H1 (cell line): Measurements from ENCODE around the gene PIK3R1. TPM values are rescaled to one million over a fixed set of nuclear protein-coding genes. Genes with fewer than 3 reads are reported as not detected.

Experiments
- CTCF ChIA-PET: fragments of 300-600 bp; sonication (Branson Sonifier 250); formaldehyde crosslinking; loops from one replicate; lab custom pipeline; 2021; ENCODE audit not compliant: partially characterized antibody; lab: Charles Lee
- POLR2A ChIA-PET: fragments of 300-600 bp; sonication (Branson Sonifier 250); formaldehyde crosslinking; loops from one replicate; lab custom pipeline; 2021; ENCODE audit warnings: inconsistent platforms; ENCODE audit not compliant: partially characterized antibody; lab: Charles Lee
- DNase-seq, 2 experiments: peaks; one replicate each; pipeline versions ENCODE4 v3.0.0 to v3.0.0-alpha.2; 2010 to 2022; ENCODE audit warnings: low spot score in 2 of 2, low read depth in 1 of 2, mixed read lengths in 1 of 2
- FAIRE-seq: peaks from 2 replicates; lab custom pipeline; 2011; peaks lifted over from hg19 to GRCh38; lab: Jason Lieb, UNC
- H2AFZ ChIP-seq: 2 replicates; pipeline ENCODE4 v1.8.1; 2012; ENCODE audit warnings: low read length, inconsistent platforms
- H2AK5ac ChIP-seq: 2 replicates; pipeline ENCODE4 v1.6.1; 2013; ENCODE audit warnings: low read depth, low read length
- H2BK120ac ChIP-seq: replicated peaks from 2 replicates; pipeline ENCODE3; 2013; ENCODE audit warnings: low read depth, low read length, inconsistent platforms
- H2BK12ac ChIP-seq: 2 replicates; pipeline ENCODE4 v1.6.1; 2013; ENCODE audit warnings: low read depth, low read length
- H2BK15ac ChIP-seq: 2 replicates; pipeline ENCODE4 v1.6.1; 2013; ENCODE audit warnings: low read length
- H2BK20ac ChIP-seq: 2 replicates; pipeline ENCODE4 v1.6.1; 2013; ENCODE audit warnings: low read length
- H2BK5ac ChIP-seq: 2 replicates; pipeline ENCODE4 v1.6.1; 2013; ENCODE audit warnings: low read depth, low read length
- H3K14ac ChIP-seq: 2 replicates; pipeline ENCODE4 v1.6.1; 2013; ENCODE audit warnings: inconsistent platforms; ENCODE audit not compliant: insufficient read length
- H3K18ac ChIP-seq: 2 replicates; pipeline ENCODE4 v1.6.1; 2013; ENCODE audit warnings: low read length; ENCODE audit errors: extremely low read depth
- H3K23ac ChIP-seq: 2 replicates; pipeline ENCODE4 v1.6.1; 2013; ENCODE audit warnings: inconsistent platforms; ENCODE audit not compliant: insufficient read length
- H3K23me2 ChIP-seq: 2 replicates; pipeline ENCODE4 v1.6.1; 2013; ENCODE audit warnings: low read depth, low read length
- H3K27ac ChIP-seq: 2 replicates; pipeline ENCODE4 v1.6.1; 2011; ENCODE audit warnings: low read depth, low read length, inconsistent platforms
- H3K27me3 ChIP-seq, 4 experiments: replicated peaks in 1 of 4; 1 replicate in 1 of 4; 2 replicates in 3 of 4; pipeline versions ENCODE4 v1.6.1 to v1.8.1; 2011 to 2013; ENCODE audit warnings: low read length in 3 of 4, mild to moderate bottlenecking in 3 of 4, inconsistent platforms in 2 of 4, mixed read lengths in 2 of 4, moderate library complexity in 1 of 4; ENCODE audit not compliant: control insufficient read depth in 3 of 4, insufficient read depth in 3 of 4; ENCODE audit errors: extremely low read depth in 1 of 4
- H3K36me3 ChIP-seq, 4 experiments: 2 replicates each; pipeline versions ENCODE4 v1.6.1 to v1.8.1; 2011 to 2013; ENCODE audit warnings: mild to moderate bottlenecking in 4 of 4, low read length in 3 of 4, moderate library complexity in 2 of 4, control low read depth in 1 of 4, inconsistent platforms in 1 of 4; ENCODE audit not compliant: insufficient read depth in 4 of 4, control insufficient read depth in 2 of 4
- H3K4ac ChIP-seq: replicated peaks from 2 replicates; pipeline ENCODE3; 2013; ENCODE audit warnings: low read length, low read depth, mixed read lengths, inconsistent platforms; ENCODE audit not compliant: insufficient read length
- H3K4me1 ChIP-seq, 4 experiments: replicated peaks in 1 of 4; 1 replicate in 1 of 4; 2 replicates in 3 of 4; pipeline versions ENCODE4 v1.6.1 to v1.8.1; 2011 to 2013; ENCODE audit warnings: low read length in 3 of 4, inconsistent platforms in 2 of 4, mixed read lengths in 1 of 4; ENCODE audit not compliant: insufficient read depth in 4 of 4, control insufficient read depth in 3 of 4
- H3K4me2 ChIP-seq, 2 experiments: 2 replicates each; pipeline versions ENCODE4 v1.6.1 to v1.8.1; 2011 to 2013; ENCODE audit warnings: low read depth in 2 of 2, low read length in 2 of 2, control low read depth in 1 of 2, inconsistent platforms in 1 of 2, mild to moderate bottlenecking in 1 of 2; ENCODE audit not compliant: insufficient read depth in 1 of 2
- H3K4me3 ChIP-seq, 4 experiments: fragments of 200-600, 300-600 bp in 1 of 4; sonication (generic), shearing (Covaris generic), sonication (Bioruptor Twin) in 1 of 4; 2 replicates each; pipeline versions ENCODE4 v1.5.1 to v1.8.1; 2011 to 2016; ENCODE audit warnings: low read length in 4 of 4, low read depth in 3 of 4, control low read depth in 2 of 4, inconsistent platforms in 2 of 4, mild to moderate bottlenecking in 2 of 4, mixed read lengths in 1 of 4, moderate library complexity in 1 of 4; ENCODE audit not compliant: insufficient read depth in 2 of 4; ENCODE audit errors: extremely low read depth in 1 of 4
- H3K56ac ChIP-seq: replicated peaks from 2 replicates; pipeline ENCODE3; 2013; ENCODE audit warnings: low read depth, mild to moderate bottlenecking, mixed read lengths, low read length, inconsistent platforms; ENCODE audit not compliant: insufficient read length
- H3K79me1 ChIP-seq: 2 replicates; pipeline ENCODE4 v1.6.1; 2013; ENCODE audit warnings: low read depth, low read length, control low read depth
- H3K79me2 ChIP-seq, 2 experiments: 2 replicates each; pipeline versions ENCODE4 v1.6.1 to v1.8.1; 2012 to 2013; ENCODE audit warnings: low read length in 2 of 2, mild to moderate bottlenecking in 2 of 2, inconsistent platforms in 1 of 2; ENCODE audit not compliant: insufficient read depth in 2 of 2, control insufficient read depth in 1 of 2
- H3K9ac ChIP-seq, 4 experiments: replicated peaks in 1 of 4; 1 replicate in 1 of 4; 2 replicates in 3 of 4; pipeline versions ENCODE4 v1.6.1 to v1.8.1; 2011 to 2013; ENCODE audit warnings: low read depth in 3 of 4, low read length in 3 of 4, control low read depth in 2 of 4, mild to moderate bottlenecking in 2 of 4, moderate library complexity in 2 of 4, inconsistent platforms in 1 of 4; ENCODE audit errors: extremely low read depth in 1 of 4
- H3K9me3 ChIP-seq, 2 experiments: 2 replicates each; pipeline versions ENCODE4 v1.6.1 to v1.8.1; 2012 to 2013; ENCODE audit warnings: mild to moderate bottlenecking in 2 of 2, moderate library complexity in 2 of 2, control low read depth in 1 of 2, inconsistent platforms in 1 of 2, low read depth in 1 of 2, low read length in 1 of 2, mixed read lengths in 1 of 2; ENCODE audit not compliant: insufficient read depth in 2 of 2
- H4K20me1 ChIP-seq, 2 experiments: replicated peaks in 1 of 2; 2 replicates each; pipeline versions ENCODE3 to v1.8.1; 2011 to 2013; ENCODE audit warnings: inconsistent platforms in 2 of 2, low read length in 2 of 2, mild to moderate bottlenecking in 1 of 2; ENCODE audit not compliant: insufficient read depth in 2 of 2, control insufficient read depth in 1 of 2
- H4K5ac ChIP-seq: 2 replicates; pipeline ENCODE4 v1.6.1; 2013; ENCODE audit warnings: low read length, low read depth, mixed read lengths, inconsistent platforms; ENCODE audit not compliant: insufficient read length
- H4K8ac ChIP-seq: 2 replicates; pipeline ENCODE4 v1.8.0; 2013; ENCODE audit warnings: mild to moderate bottlenecking, moderate library complexity, low read length, inconsistent platforms; ENCODE audit not compliant: insufficient read depth; ENCODE audit errors: extremely low read depth
- H4K91ac ChIP-seq: replicated peaks from 2 replicates; pipeline ENCODE3; 2013; ENCODE audit warnings: low read length, mixed read lengths, inconsistent platforms; ENCODE audit not compliant: insufficient read length
- BRCA1 ChIP-seq: IDR thresholded peaks from 2 replicates; pipeline ENCODE4 v1.6.1; 2012; ENCODE audit warnings: low read depth, low read length, improper control_type of control experiment
- CREB1 ChIP-seq: IDR thresholded peaks from 2 replicates; pipeline ENCODE4 v1.6.1; 2012; ENCODE audit warnings: inconsistent platforms
- CTBP2 ChIP-seq: IDR thresholded peaks from 2 replicates; pipeline ENCODE4 v1.7.0; 2011; ENCODE audit warnings: borderline replicate concordance, mild to moderate bottlenecking, moderate library complexity, mixed read lengths, low read length; ENCODE audit not compliant: insufficient read depth, insufficient read length
- HDAC6 ChIP-seq: IDR thresholded peaks from one replicate; pipeline ENCODE4 v1.7.1; 2012; ENCODE audit warnings: low read depth, mild to moderate bottlenecking, inconsistent platforms, low read length, moderate library complexity
- PHF8 ChIP-seq: fragments of 200-600 bp; sonication (generic); conservative IDR thresholded peaks from 2 replicates; pipeline ENCODE4 v1.7.1; 2012; ENCODE audit warnings: low read depth, mild to moderate bottlenecking, inconsistent platforms, low read length, moderate library complexity
- POLR2A ChIP-seq, 2 experiments: IDR thresholded peaks; 1 replicate in 1 of 2; 2 replicates in 1 of 2; pipeline ENCODE4 v1.6.1; 2011; ENCODE audit warnings: low read depth in 2 of 2, low read length in 2 of 2, mild to moderate bottlenecking in 2 of 2; ENCODE audit errors: control extremely low read depth in 1 of 2
- POLR2AphosphoS5 ChIP-seq: IDR thresholded peaks from 2 replicates; pipeline ENCODE4 v1.6.1; 2011; ENCODE audit warnings: low read depth, low read length
- RFX5 ChIP-seq: IDR thresholded peaks from 2 replicates; pipeline ENCODE4 v1.6.1; 2011; ENCODE audit warnings: low read depth, low read length, improper control_type of control experiment, borderline replicate concordance
- SIN3A ChIP-seq, 2 experiments: IDR thresholded peaks in 1 of 2; conservative IDR thresholded peaks in 1 of 2; 2 replicates each; pipeline ENCODE4 v1.6.1; 2011 to 2012; ENCODE audit warnings: low read length in 2 of 2, improper control_type of control experiment in 1 of 2, low read depth in 1 of 2, mild to moderate bottlenecking in 1 of 2
- SIRT6 ChIP-seq: IDR thresholded peaks from one replicate; pipeline ENCODE4 v1.7.1; 2012; ENCODE audit warnings: low read length, inconsistent platforms
- TAF1 ChIP-seq: IDR thresholded peaks from 2 replicates; pipeline ENCODE4 v1.6.1; 2011; ENCODE audit warnings: mild to moderate bottlenecking, low read depth, low read length
- TAF7 ChIP-seq: optimal IDR thresholded peaks from 2 replicates; pipeline ENCODE3; 2011; ENCODE audit warnings: low read depth, mild to moderate bottlenecking, inconsistent platforms, low read length, moderate library complexity, borderline replicate concordance
- TBP ChIP-seq: IDR thresholded peaks from 2 replicates; pipeline ENCODE4 v1.6.1; 2011; ENCODE audit warnings: low read depth, low read length, improper control_type of control experiment
- ZNF274 ChIP-seq: IDR thresholded peaks from 2 replicates; pipeline ENCODE4 v1.7.0; 2012; ENCODE audit warnings: low read length, borderline replicate concordance; ENCODE audit errors: extremely low read depth
- WGBS, 2 experiments: shearing (Covaris generic) in 1 of 2; methylation state at CpG; one replicate each; pipeline versions ENCODE4 v1.1.6 to v1.1.7; 2013 to 2015; ENCODE audit warnings: low lambda C conversion rate in 2 of 2, mixed read lengths in 2 of 2, inconsistent platforms in 1 of 2, low coverage in 1 of 2, missing lambda C conversion rate in 1 of 2; ENCODE audit not compliant: insufficient replicate concordance in 2 of 2, insufficient coverage in 1 of 2, insufficient read length in 1 of 2; ENCODE audit errors: extremely low coverage in 1 of 2, missing lambda C conversion rate in 1 of 2; 5-methylcytosine and 5-hydroxymethylcytosine counted together
- polyA plus RNA-seq, 7 experiments: library from polyadenylated mRNA; depleted of rRNA in 3 of 7; stranded (reverse) in 5 of 7; unstranded in 2 of 7; fragments of >200 nt in 5 of 7; fragments of 200-250 nt in 2 of 7; gene quantifications; 1 replicate in 5 of 7; 2 replicates in 1 of 7; 4 replicates in 1 of 7; pipeline versions ENCODE4 v1.2.1 to v1.2.3, GENCODE V29; 2011 to 2013; ENCODE audit warnings: missing spikeins in 2 of 7, mixed read lengths in 2 of 7
- total RNA-seq: library from RNA; stranded (reverse); fragmentation: NEBNext Ultra II Directional; extraction: Animal tissue kit (Norgen Biotek cat#: 25700); gene quantifications from 2 replicates; pipeline ENCODE4 v1.2.1, GENCODE V29; 2021
- TF ChIP-seq, protein P1 (sequence below): IDR thresholded peaks from 2 replicates; pipeline ENCODE4 v1.6.1; 2012; ENCODE audit warnings: inconsistent platforms

Gene PIK3R1
- total and polyA plus RNA-seq, 2 of the 8 experiments (the other 6 are each of a cell fraction or from before 2014, with no cell fraction given), result 2.3 to 13.7 TPM

DNA sequence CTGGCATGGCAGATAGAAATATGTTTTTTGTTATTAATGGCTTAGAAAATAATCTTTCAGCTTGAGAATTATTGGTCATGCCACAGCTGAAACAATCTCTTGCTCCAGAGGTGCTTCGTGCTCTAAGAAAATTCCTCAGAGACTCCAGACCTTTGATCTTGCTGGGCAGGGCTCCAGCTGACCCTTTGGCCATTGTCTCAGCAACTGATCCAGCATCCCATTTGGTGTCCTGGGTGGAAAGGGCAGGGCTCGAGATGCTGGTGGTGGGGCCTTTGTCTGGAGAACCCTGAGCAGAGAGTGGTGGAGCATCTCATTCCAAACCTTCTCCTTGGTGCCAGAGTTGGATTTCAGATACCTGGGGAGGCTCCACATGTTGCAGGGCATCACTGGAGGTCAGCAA is 43.2 kb upstream of the PIK3R1 start:
- Histone ChIP-seq H2BK120ac (no peak overlapping the region), H2BK12ac (no peak overlapping the region), H3K27ac (no peak overlapping the region), H3K4me2 (no peak overlapping the region), H4K91ac (no peak overlapping the region), H3K9me3 (no peaks in the 10 kb centered on the region), H3K4ac (no peak overlapping the region), H3K36me3 (no peaks in the 10 kb centered on the region), H3K4me1 (peaks cover 0 to 6% (median 4%) of the 10 kb centered on the region in 4 experiments; a peak in 4 of 7 replicates), H3K27me3 (no peaks in the 10 kb centered on the region), H3K23ac (no peak overlapping the region), H4K8ac (no peak overlapping the region), H2AK5ac (no peak overlapping the region), H3K9ac (no peak overlapping the region), H4K20me1 (no peaks in the 10 kb centered on the region), H3K79me2 (no peaks in the 10 kb centered on the region), H2BK20ac (no peak overlapping the region), H2BK5ac (no peak overlapping the region), H3K14ac (no peak overlapping the region), H3K4me3 (no peak overlapping the region), H3K79me1 (no peaks in the 10 kb centered on the region), H3K18ac (no peak overlapping the region), H2BK15ac (no peak overlapping the region), H3K56ac (no peak overlapping the region), H2AFZ (no peak overlapping the region), H4K5ac (no peak overlapping the region), H3K23me2 (no peaks in the 10 kb centered on the region)
- FAIRE-seq (no peak), DNase-seq (no peak)
- WGBS, 2 experiments, result 77% methylated on average over 2 of the region's 2 CpGs; no CpG with 5 or more reads in 1 of the 2 experiments
- POLR2A ChIA-PET, result no interaction called here
- CTCF ChIA-PET, result no interaction called here
- no peak for TF ChIP-seq RFX5
- no peak for TF ChIP-seq CTBP2
- TF ChIP-seq POLR2A (IDR thresholded peaks at IDR 0.05; ENCODE audit: control extremely low read depth in 1 of 2, low read depth in 2 of 2, low read length in 2 of 2), result no peak
- TF ChIP-seq PHF8, result no peak
- no peak for TF ChIP-seq SIRT6
- TF ChIP-seq POLR2AphosphoS5, result no peak
- no peak for TF ChIP-seq CREB1
- TF ChIP-seq ZNF274, result no peak
- TF ChIP-seq TBP, result no peak
- no peak for TF ChIP-seq SIN3A (conservative IDR thresholded peaks at IDR 0.05 in 1 of 2, IDR thresholded peaks at IDR 0.05 in 1 of 2; ENCODE audit: low read depth in 1 of 2, low read length in 2 of 2)
- no peak for TF ChIP-seq TAF1
- no peak for TF ChIP-seq TAF7
- TF ChIP-seq HDAC6, result no peak
- TF ChIP-seq, protein P1, sequence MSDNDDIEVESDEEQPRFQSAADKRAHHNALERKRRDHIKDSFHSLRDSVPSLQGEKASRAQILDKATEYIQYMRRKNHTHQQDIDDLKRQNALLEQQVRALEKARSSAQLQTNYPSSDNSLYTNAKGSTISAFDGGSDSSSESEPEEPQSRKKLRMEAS, result no peak
- no peak for TF ChIP-seq BRCA1
